Astrocyte of the spinal cord (primary cell): ENCODE data around the gene MLLT6.

Experiments used
- DNase-seq: peaks from one replicate; pipeline ENCODE4 v3.0.0; 2011; ENCODE audit warnings: low read depth, low spot score
- H3K4me3 ChIP-seq: 2 replicates; pipeline ENCODE4 v1.5.1; 2011; ENCODE audit warnings: low read depth, mild to moderate bottlenecking, low read length, moderate library complexity
- CTCF ChIP-seq: IDR thresholded peaks from 2 replicates; pipeline ENCODE4 v1.5.1; 2012; ENCODE audit warnings: low read depth, mild to moderate bottlenecking, low read length, inconsistent platforms
- in situ Hi-C: cut with HindIII; loops from 2 replicates; pipeline ENCODE4 v1.10.0; 2017; ENCODE audit warnings: low sequenced_read_pairs

MLLT6 gene

GRCh38 chr17:38704606-38705522, at the start of gene MLLT6:
MLLT6 (plus strand) TSS chr17:38705273; CDS start chr17:38705633, 360 bp downstream.
- peak within 1 kb of the TSS; percentile 81 for H3K4me3 ChIP-seq
- TF ChIP-seq CTCF = no peak

GRCh38 chr17:38656959-38657823, 47.9 kb upstream of the MLLT6 start:
- no peak for DNase-seq
- TF ChIP-seq CTCF = no peak
- in situ Hi-C loops = no loop called here
- H3K4me3 ChIP-seq = no peak overlapping the region

More at GRCh38 chr17:38704606-38705522, at the start of gene MLLT6:
- in situ Hi-C loops = no loop called here
- DNase-seq = peak; percentile 72

- no peak for TF ChIP-seq CTCF
- DNase-seq = no peak
- no peak overlapping the region for H3K4me3 ChIP-seq
- in situ Hi-C loops = no loop called here
Measured at GRCh38 chr17:38657824-38658740, 47.0 kb upstream of the MLLT6 start.

GRCh38 chr17:38658741-38659345, 46.2 kb upstream of the MLLT6 start:
- H3K4me3 ChIP-seq = no peak overlapping the region
- TF ChIP-seq CTCF = no peak
- DNase-seq = no peak
- in situ Hi-C loops = no loop called here

GRCh38 chr17:38659415-38659814, 45.7 kb upstream of the MLLT6 start:
- DNase-seq = no peak
- no peak overlapping the region for H3K4me3 ChIP-seq
- no peak for TF ChIP-seq CTCF
- in situ Hi-C loops = no loop called here
